Measurements from ENCODE around the gene SCTR. TPM values are rescaled to one million over a fixed set of nuclear protein-coding genes. Genes with fewer than 3 reads are reported as not detected.

Gene SCTR
- total and polyA plus RNA-seq, 2 of the 13 experiments (the other 11 are each of a cell fraction or from before 2014, with no cell fraction given): not detected

DNA sequence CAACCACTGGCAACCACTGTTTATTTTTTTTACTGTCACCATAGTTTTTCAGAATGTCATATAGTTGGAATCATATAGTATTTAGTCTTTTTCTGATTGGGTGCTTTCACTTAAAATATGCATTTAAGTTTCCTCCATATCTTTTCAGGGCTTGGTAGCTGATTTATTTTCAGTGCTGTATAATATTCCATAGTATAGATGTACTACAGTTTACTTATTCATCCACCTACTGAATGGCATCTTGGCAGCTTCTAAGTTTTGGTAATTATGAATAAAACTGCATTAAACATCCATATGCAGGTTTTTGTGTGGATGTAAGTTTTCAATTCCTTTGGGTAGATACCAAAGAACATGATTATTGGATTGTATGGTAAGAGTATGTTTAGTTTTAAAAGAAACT, 43.0 kb upstream of the SCTR start:
- no peak overlapping the region for H2AFZ ChIP-seq (ENCODE audit: low read length)
- BruUV-seq (replicated peaks): no TSS peak
- H3K9ac ChIP-seq (ENCODE audit: insufficient read depth, low read depth, low read length): no peak overlapping the region
- DNase-seq (ENCODE audit: low spot score) (no peak), FAIRE-seq (no peak), ATAC-seq (no peak)
- no peaks in the 10 kb centered on the region for H3K79me2 ChIP-seq (ENCODE audit: insufficient read depth, low read length)
- no peaks in the 10 kb centered on the region for H4K20me1 ChIP-seq (ENCODE audit: insufficient read depth, low read length)
- no peaks in the 10 kb centered on the region; a peak in 1 of 5 replicates for H3K27me3 ChIP-seq (ENCODE audit: control insufficient read depth in 1 of 2, insufficient read depth in 2 of 2, low read length in 2 of 2)
- H3K4me1 ChIP-seq (ENCODE audit: insufficient read depth, low read length): no peaks in the 10 kb centered on the region
- no peak overlapping the region for H3K27ac ChIP-seq (ENCODE audit: extremely low read length, insufficient read depth, low read length)
- in situ Hi-C loops (cut with HindIII; ENCODE audit: extremely low pct_ligation_motif_present, low pct_unique_long_range_greater_than_20kb) (no loop called here), intact Hi-C loops (cut with micrococcal nuclease; ENCODE audit: unreplicated experiment) (no loop called here)
- POLR2A ChIA-PET: no interaction called here
- CTCF ChIA-PET (ENCODE audit: low intra/inter-chr PET ratio, low total read pairs): no interaction called here
- H3K4me3 ChIP-seq (replicated peaks in 1 of 3; ENCODE audit: insufficient read depth in 1 of 3, low read depth in 2 of 3, low read length in 3 of 3): no peak overlapping the region
- no peaks in the 10 kb centered on the region for H3K36me3 ChIP-seq (replicated peaks in 1 of 2; ENCODE audit: control insufficient read depth in 1 of 2, insufficient read depth in 2 of 2, low read length in 2 of 2)
- no peaks in the 10 kb centered on the region for H3K9me3 ChIP-seq (ENCODE audit: low read length)
- no peak overlapping the region for H3K4me2 ChIP-seq (ENCODE audit: low read depth, low read length)
- TF ChIP-seq, protein P1, sequence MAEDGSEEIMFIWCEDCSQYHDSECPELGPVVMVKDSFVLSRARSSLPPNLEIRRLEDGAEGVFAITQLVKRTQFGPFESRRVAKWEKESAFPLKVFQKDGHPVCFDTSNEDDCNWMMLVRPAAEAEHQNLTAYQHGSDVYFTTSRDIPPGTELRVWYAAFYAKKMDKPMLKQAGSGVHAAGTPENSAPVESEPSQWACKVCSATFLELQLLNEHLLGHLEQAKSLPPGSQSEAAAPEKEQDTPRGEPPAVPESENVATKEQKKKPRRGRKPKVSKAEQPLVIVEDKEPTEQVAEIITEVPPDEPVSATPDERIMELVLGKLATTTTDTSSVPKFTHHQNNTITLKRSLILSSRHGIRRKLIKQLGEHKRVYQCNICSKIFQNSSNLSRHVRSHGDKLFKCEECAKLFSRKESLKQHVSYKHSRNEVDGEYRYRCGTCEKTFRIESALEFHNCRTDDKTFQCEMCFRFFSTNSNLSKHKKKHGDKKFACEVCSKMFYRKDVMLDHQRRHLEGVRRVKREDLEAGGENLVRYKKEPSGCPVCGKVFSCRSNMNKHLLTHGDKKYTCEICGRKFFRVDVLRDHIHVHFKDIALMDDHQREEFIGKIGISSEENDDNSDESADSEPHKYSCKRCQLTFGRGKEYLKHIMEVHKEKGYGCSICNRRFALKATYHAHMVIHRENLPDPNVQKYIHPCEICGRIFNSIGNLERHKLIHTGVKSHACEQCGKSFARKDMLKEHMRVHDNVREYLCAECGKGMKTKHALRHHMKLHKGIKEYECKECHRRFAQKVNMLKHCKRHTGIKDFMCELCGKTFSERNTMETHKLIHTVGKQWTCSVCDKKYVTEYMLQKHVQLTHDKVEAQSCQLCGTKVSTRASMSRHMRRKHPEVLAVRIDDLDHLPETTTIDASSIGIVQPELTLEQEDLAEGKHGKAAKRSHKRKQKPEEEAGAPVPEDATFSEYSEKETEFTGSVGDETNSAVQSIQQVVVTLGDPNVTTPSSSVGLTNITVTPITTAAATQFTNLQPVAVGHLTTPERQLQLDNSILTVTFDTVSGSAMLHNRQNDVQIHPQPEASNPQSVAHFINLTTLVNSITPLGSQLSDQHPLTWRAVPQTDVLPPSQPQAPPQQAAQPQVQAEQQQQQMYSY (CRISPR knock-in tag; IDR thresholded peaks at IDR 0.05): no peak
- TF ChIP-seq ZNF576 (CRISPR knock-in tag; IDR thresholded peaks at IDR 0.05): no peak
- no peak for TF ChIP-seq ZSCAN21 (CRISPR knock-in tag; IDR thresholded peaks at IDR 0.05; ENCODE audit: borderline replicate concordance)
- TF ChIP-seq RBM39 (IDR thresholded peaks at IDR 0.05; ENCODE audit: low read depth, low read length, poor library complexity, severe bottlenecking): no peak
- TF ChIP-seq HOXD1 (CRISPR knock-in tag; IDR thresholded peaks at IDR 0.05): no peak
- TF ChIP-seq, protein P2, sequence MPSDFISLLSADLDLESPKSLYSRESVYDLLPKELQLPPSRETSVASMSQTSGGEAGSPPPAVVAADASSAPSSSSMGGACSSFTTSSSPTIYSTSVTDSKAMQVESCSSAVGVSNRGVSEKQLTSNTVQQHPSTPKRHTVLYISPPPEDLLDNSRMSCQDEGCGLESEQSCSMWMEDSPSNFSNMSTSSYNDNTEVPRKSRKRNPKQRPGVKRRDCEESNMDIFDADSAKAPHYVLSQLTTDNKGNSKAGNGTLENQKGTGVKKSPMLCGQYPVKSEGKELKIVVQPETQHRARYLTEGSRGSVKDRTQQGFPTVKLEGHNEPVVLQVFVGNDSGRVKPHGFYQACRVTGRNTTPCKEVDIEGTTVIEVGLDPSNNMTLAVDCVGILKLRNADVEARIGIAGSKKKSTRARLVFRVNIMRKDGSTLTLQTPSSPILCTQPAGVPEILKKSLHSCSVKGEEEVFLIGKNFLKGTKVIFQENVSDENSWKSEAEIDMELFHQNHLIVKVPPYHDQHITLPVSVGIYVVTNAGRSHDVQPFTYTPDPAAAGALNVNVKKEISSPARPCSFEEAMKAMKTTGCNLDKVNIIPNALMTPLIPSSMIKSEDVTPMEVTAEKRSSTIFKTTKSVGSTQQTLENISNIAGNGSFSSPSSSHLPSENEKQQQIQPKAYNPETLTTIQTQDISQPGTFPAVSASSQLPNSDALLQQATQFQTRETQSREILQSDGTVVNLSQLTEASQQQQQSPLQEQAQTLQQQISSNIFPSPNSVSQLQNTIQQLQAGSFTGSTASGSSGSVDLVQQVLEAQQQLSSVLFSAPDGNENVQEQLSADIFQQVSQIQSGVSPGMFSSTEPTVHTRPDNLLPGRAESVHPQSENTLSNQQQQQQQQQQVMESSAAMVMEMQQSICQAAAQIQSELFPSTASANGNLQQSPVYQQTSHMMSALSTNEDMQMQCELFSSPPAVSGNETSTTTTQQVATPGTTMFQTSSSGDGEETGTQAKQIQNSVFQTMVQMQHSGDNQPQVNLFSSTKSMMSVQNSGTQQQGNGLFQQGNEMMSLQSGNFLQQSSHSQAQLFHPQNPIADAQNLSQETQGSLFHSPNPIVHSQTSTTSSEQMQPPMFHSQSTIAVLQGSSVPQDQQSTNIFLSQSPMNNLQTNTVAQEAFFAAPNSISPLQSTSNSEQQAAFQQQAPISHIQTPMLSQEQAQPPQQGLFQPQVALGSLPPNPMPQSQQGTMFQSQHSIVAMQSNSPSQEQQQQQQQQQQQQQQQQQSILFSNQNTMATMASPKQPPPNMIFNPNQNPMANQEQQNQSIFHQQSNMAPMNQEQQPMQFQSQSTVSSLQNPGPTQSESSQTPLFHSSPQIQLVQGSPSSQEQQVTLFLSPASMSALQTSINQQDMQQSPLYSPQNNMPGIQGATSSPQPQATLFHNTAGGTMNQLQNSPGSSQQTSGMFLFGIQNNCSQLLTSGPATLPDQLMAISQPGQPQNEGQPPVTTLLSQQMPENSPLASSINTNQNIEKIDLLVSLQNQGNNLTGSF (CRISPR knock-in tag; IDR thresholded peaks at IDR 0.05): no peak
- TF ChIP-seq HIC2 (CRISPR knock-in tag; IDR thresholded peaks at IDR 0.05; ENCODE audit: low read depth): no peak
- TF ChIP-seq ELF3 (CRISPR knock-in tag; IDR thresholded peaks at IDR 0.05): no peak
- TF ChIP-seq ZFP1 (CRISPR knock-in tag; IDR thresholded peaks at IDR 0.05): no peak
- TF ChIP-seq GTF3A (CRISPR knock-in tag; conservative IDR thresholded peaks at IDR 0.05): no peak
- TF ChIP-seq ZNF3 (CRISPR knock-in tag; IDR thresholded peaks at IDR 0.05): no peak
- TF ChIP-seq, protein P3, sequence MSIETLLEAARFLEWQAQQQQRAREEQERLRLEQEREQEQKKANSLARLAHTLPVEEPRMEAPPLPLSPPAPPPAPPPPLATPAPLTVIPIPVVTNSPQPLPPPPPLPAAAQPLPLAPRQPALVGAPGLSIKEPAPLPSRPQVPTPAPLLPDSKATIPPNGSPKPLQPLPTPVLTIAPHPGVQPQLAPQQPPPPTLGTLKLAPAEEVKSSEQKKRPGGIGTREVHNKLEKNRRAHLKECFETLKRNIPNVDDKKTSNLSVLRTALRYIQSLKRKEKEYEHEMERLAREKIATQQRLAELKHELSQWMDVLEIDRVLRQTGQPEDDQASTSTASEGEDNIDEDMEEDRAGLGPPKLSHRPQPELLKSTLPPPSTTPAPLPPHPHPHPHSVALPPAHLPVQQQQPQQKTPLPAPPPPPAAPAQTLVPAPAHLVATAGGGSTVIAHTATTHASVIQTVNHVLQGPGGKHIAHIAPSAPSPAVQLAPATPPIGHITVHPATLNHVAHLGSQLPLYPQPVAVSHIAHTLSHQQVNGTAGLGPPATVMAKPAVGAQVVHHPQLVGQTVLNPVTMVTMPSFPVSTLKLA (IDR thresholded peaks at IDR 0.05): no peak
